H9 (cell line): ENCODE results near the gene CACNA1A. TPM values are rescaled to one million over a fixed set of nuclear protein-coding genes. Genes with fewer than 3 reads are reported as not detected.

ENCODE experiments used
- DNase-seq: peaks from one replicate; pipeline ENCODE4 v3.0.0-alpha.2; 2017
- H2AFZ ChIP-seq: one replicate; pipeline ENCODE4 v1.6.1; 2013; ENCODE audit warnings: mild to moderate bottlenecking, low read length, control low read depth, moderate library complexity
- H2AK5ac ChIP-seq: 2 replicates; pipeline ENCODE4 v1.6.1; 2013; ENCODE audit warnings: low read length, control low read depth, mixed read lengths; ENCODE audit not compliant: insufficient read length
- H2BK120ac ChIP-seq: one replicate; pipeline ENCODE4 v1.6.1; 2013; ENCODE audit warnings: low read depth, mild to moderate bottlenecking, low read length, control low read depth, inconsistent platforms; ENCODE audit not compliant: poor library complexity, severe bottlenecking
- H2BK12ac ChIP-seq: 2 replicates; pipeline ENCODE4 v1.6.1; 2013; ENCODE audit warnings: low read length, control low read depth, mixed read lengths, low read depth; ENCODE audit not compliant: insufficient read length
- H2BK15ac ChIP-seq: 2 replicates; pipeline ENCODE4 v1.6.1; 2013; ENCODE audit warnings: low read depth, low read length, control low read depth
- H2BK20ac ChIP-seq: one replicate; pipeline ENCODE4 v1.6.1; 2013; ENCODE audit warnings: low read depth, mild to moderate bottlenecking, low read length, control low read depth, inconsistent platforms; ENCODE audit not compliant: poor library complexity, severe bottlenecking
- H2BK5ac ChIP-seq: 2 replicates; pipeline ENCODE4 v1.6.1; 2013; ENCODE audit warnings: low read length, control low read depth, mixed read lengths; ENCODE audit not compliant: insufficient read length
- H3K14ac ChIP-seq: 2 replicates; pipeline ENCODE4 v1.6.1; 2013; ENCODE audit warnings: low read length, control low read depth; ENCODE audit not compliant: insufficient read depth
- H3K18ac ChIP-seq: 2 replicates; pipeline ENCODE4 v1.6.1; 2013; ENCODE audit warnings: low read depth, mild to moderate bottlenecking, mixed read lengths, low read length, control low read depth; ENCODE audit not compliant: insufficient read length
- H3K23ac ChIP-seq: 2 replicates; pipeline ENCODE4 v1.6.1; 2013; ENCODE audit warnings: low read length, control low read depth, mixed read lengths, low read depth; ENCODE audit not compliant: insufficient read length
- H3K23me2 ChIP-seq: 2 replicates; pipeline ENCODE4 v1.6.1; 2013; ENCODE audit warnings: low read depth, mild to moderate bottlenecking, mixed read lengths, low read length, control low read depth; ENCODE audit not compliant: insufficient read length, poor library complexity, severe bottlenecking
- H3K27ac ChIP-seq: 2 replicates; pipeline ENCODE4 v1.5.1; 2013; ENCODE audit warnings: low read length, control low read depth, mixed read lengths, low read depth; ENCODE audit not compliant: insufficient read length
- H3K27me3 ChIP-seq: 2 replicates; pipeline ENCODE4 v1.6.1; 2013; ENCODE audit warnings: low read length, control low read depth, inconsistent platforms; ENCODE audit not compliant: insufficient read depth
- H3K4ac ChIP-seq: 2 replicates; pipeline ENCODE4 v1.6.1; 2013; ENCODE audit warnings: low read depth, mild to moderate bottlenecking, control low read depth, inconsistent platforms, low read length, moderate library complexity
- H3K4me1 ChIP-seq: 2 replicates; pipeline ENCODE4 v1.6.1; 2013; ENCODE audit warnings: low read length, control low read depth, inconsistent platforms; ENCODE audit not compliant: insufficient read depth
- H3K4me2 ChIP-seq: 2 replicates; pipeline ENCODE4 v1.6.1; 2013; ENCODE audit warnings: low read length, control low read depth, mixed read lengths; ENCODE audit not compliant: insufficient read length, insufficient read depth
- H3K56ac ChIP-seq: 2 replicates; pipeline ENCODE4 v1.6.1; 2013; ENCODE audit warnings: low read depth, mild to moderate bottlenecking, mixed read lengths, low read length, control low read depth; ENCODE audit not compliant: insufficient read length
- H3K79me1 ChIP-seq: 2 replicates; pipeline ENCODE4 v1.6.1; 2013; ENCODE audit warnings: low read depth, mild to moderate bottlenecking, moderate library complexity, low read length, control low read depth, inconsistent platforms; ENCODE audit not compliant: insufficient read depth, poor library complexity, severe bottlenecking
- H3K79me2 ChIP-seq: 2 replicates; pipeline ENCODE4 v1.6.1; 2013; ENCODE audit warnings: low read length, control low read depth, inconsistent platforms; ENCODE audit not compliant: insufficient read depth
- H3K9ac ChIP-seq: 2 replicates; pipeline ENCODE4 v1.6.1; 2013; ENCODE audit warnings: low read length, control low read depth, mixed read lengths; ENCODE audit not compliant: insufficient read length; ENCODE audit errors: extremely low read depth
- H3K9me3 ChIP-seq: one replicate; pipeline ENCODE4 v1.6.1; 2013; ENCODE audit warnings: low read depth, low read length, inconsistent platforms; ENCODE audit not compliant: control insufficient read depth
- H3T11ph ChIP-seq: one replicate; pipeline ENCODE4 v1.6.1; 2013; ENCODE audit warnings: mild to moderate bottlenecking, low read length, control low read depth, inconsistent platforms
- H4K20me1 ChIP-seq: one replicate; pipeline ENCODE4 v1.6.1; 2013; ENCODE audit not compliant: control insufficient read depth, insufficient read length, insufficient read depth
- H4K5ac ChIP-seq: 2 replicates; pipeline ENCODE4 v1.6.1; 2013; ENCODE audit warnings: low read depth, mild to moderate bottlenecking, mixed read lengths, low read length, control low read depth; ENCODE audit not compliant: insufficient read length
- H4K8ac ChIP-seq: replicated peaks from 2 replicates; pipeline ENCODE4 v1.6.1; 2013; ENCODE audit warnings: low read length, control low read depth, mixed read lengths, low read depth; ENCODE audit not compliant: insufficient read length
- H4K91ac ChIP-seq: 2 replicates; pipeline ENCODE4 v1.6.1; 2013; ENCODE audit warnings: low read depth, mild to moderate bottlenecking, moderate library complexity, mixed read lengths, low read length, control low read depth; ENCODE audit not compliant: insufficient read length
- H3K27ac Mint-ChIP-seq, 3 experiments: 2 replicates in 2 of 3; 3 replicates in 1 of 3; pipeline ENCODE4 v1.8.0; 2020 to 2021; ENCODE audit warnings: mixed read lengths in 3 of 3, mild to moderate bottlenecking in 1 of 3, moderate library complexity in 1 of 3
- H3K27me3 Mint-ChIP-seq: 2 replicates; pipeline ENCODE4 v1.8.0; 2021; ENCODE audit warnings: low read depth, mild to moderate bottlenecking, moderate library complexity, mixed read lengths
- H3K36me3 Mint-ChIP-seq, 3 experiments: 2 replicates in 2 of 3; 3 replicates in 1 of 3; pipeline ENCODE4 v1.8.0; 2020 to 2021; ENCODE audit warnings: low read depth in 3 of 3, mixed read lengths in 3 of 3; ENCODE audit not compliant: insufficient read depth in 1 of 3
- H3K4me1 Mint-ChIP-seq, 2 experiments: 2 replicates each; pipeline ENCODE4 v1.8.0; 2020; ENCODE audit warnings: mixed read lengths in 2 of 2
- H3K4me3 Mint-ChIP-seq, 2 experiments: 2 replicates in 1 of 2; 3 replicates in 1 of 2; pipeline ENCODE4 v1.8.0; 2020 to 2021; ENCODE audit warnings: mild to moderate bottlenecking in 2 of 2, mixed read lengths in 2 of 2, moderate library complexity in 1 of 2
- H3K9me3 Mint-ChIP-seq, 2 experiments: 2 replicates in 1 of 2; 3 replicates in 1 of 2; pipeline ENCODE4 v1.8.0; 2020; ENCODE audit warnings: mild to moderate bottlenecking in 2 of 2, mixed read lengths in 2 of 2, moderate library complexity in 1 of 2
- CTCF ChIP-seq: fragments of 200-600 bp; sonication (generic); conservative IDR thresholded peaks from 3 replicates; pipeline ENCODE4 v1.8.0; 2021; ENCODE audit warnings: antibody characterized with exemption, mild to moderate bottlenecking
- WGBS: extraction: QIAGEN DNeasy Blood & Tissue Kit; methylation state at CpG from one replicate; pipeline ENCODE4 v1.1.7; 2013; ENCODE audit warnings: missing lambda C conversion rate, low lambda C conversion rate, mixed read lengths; ENCODE audit not compliant: insufficient read length; ENCODE audit errors: extremely low coverage; 5-methylcytosine and 5-hydroxymethylcytosine counted together
- total RNA-seq: library from RNA; stranded (reverse); gene quantifications from 2 replicates; pipeline ENCODE4 v1.2.1, GENCODE V29; 2021

CACNA1A gene
- total RNA-seq, 1 experiment from 2014 or later: 8.0 TPM

- no peaks in the 10 kb centered on the region for H3K79me2 ChIP-seq
- no peak overlapping the region for H2BK12ac ChIP-seq
- H2BK120ac ChIP-seq: no peak overlapping the region
- no peak overlapping the region for H3K4me3 Mint-ChIP-seq
- H3K27ac ChIP-seq: no peak overlapping the region
- no peaks in the 10 kb centered on the region for H3K23me2 ChIP-seq
- H3K18ac ChIP-seq: no peak overlapping the region
- no peaks in the 10 kb centered on the region for H3K4me1 ChIP-seq
- H4K20me1 ChIP-seq: no peaks in the 10 kb centered on the region
- WGBS: no CpG with 5 or more reads among the region's 2 CpGs
- TF ChIP-seq CTCF: no peak
- no peak overlapping the region for H3K4me2 ChIP-seq
- no peaks in the 10 kb centered on the region for H3K27me3 ChIP-seq
- no peaks in the 10 kb centered on the region for H3K4me1 Mint-ChIP-seq
- no peak overlapping the region for H3K56ac ChIP-seq
- H3K27ac Mint-ChIP-seq: no peak overlapping the region
- no peak overlapping the region for H2BK15ac ChIP-seq
- H3K14ac ChIP-seq: no peak overlapping the region
- no peak overlapping the region for H3K4ac ChIP-seq
- no peak overlapping the region for H2AK5ac ChIP-seq
- no peak overlapping the region for H2BK5ac ChIP-seq
- H2BK20ac ChIP-seq: no peak overlapping the region
- DNase-seq: no peak
- H3K79me1 ChIP-seq: no peaks in the 10 kb centered on the region
- H3K9ac ChIP-seq: no peak overlapping the region
- no peak overlapping the region for H4K5ac ChIP-seq
- H3K9me3 ChIP-seq: peaks cover 1% of the 10 kb centered on the region
- peaks cover 0 to 4% of the 10 kb centered on the region in 2 experiments; a peak in 2 of 5 replicates for H3K9me3 Mint-ChIP-seq
- no peak overlapping the region for H4K91ac ChIP-seq
- peaks cover 38% of the 10 kb centered on the region for H3K27me3 Mint-ChIP-seq
- H4K8ac ChIP-seq: no peak overlapping the region
- H3K36me3 Mint-ChIP-seq: no peaks in the 10 kb centered on the region
- no peak overlapping the region for H3T11ph ChIP-seq
- H3K23ac ChIP-seq: no peak overlapping the region
- H2AFZ ChIP-seq: no peak overlapping the region
These were observed 38.1 kb upstream of the CACNA1A start for GRCh38 chr19:13544423-13544822.
